SK-N-SH (cell line): ENCODE results near the gene NLGN1.

Experiments used
- CHD2 ChIP-seq: fragments of 150-350 bp; IDR thresholded peaks from 2 replicates; pipeline ENCODE4 v1.6.1; 2018; ENCODE audit warnings: low read length; ENCODE audit not compliant: partially characterized antibody
- EP300 ChIP-seq, 2 experiments: IDR thresholded peaks; 2 replicates each; pipeline versions ENCODE4 v1.4.0 to v1.6.1; 2012; ENCODE audit warnings: borderline replicate concordance in 1 of 2, low read depth in 1 of 2, low read length in 1 of 2
- EZH2phosphoT487 ChIP-seq: fragments of 200-600 bp; sonication (generic); IDR thresholded peaks from 2 replicates; pipeline ENCODE4 v1.6.1; 2017; ENCODE audit warnings: low read depth, mixed run types, mild to moderate bottlenecking, antibody characterized with exemption, moderate library complexity, borderline replicate concordance
- FOXJ3 ChIP-seq: sonication (generic); formaldehyde crosslinking; IDR thresholded peaks from 2 replicates; pipeline ENCODE4 v1.5.1; 2020; ENCODE audit warnings: mild to moderate bottlenecking, missing genetic modification reagents
- NRF1 ChIP-seq: IDR thresholded peaks from 2 replicates; pipeline ENCODE4 v1.6.1; 2012; ENCODE audit warnings: low read depth, mild to moderate bottlenecking, low read length
- POLR2AphosphoS5 ChIP-seq: IDR thresholded peaks from 2 replicates; pipeline ENCODE4 v1.6.1; 2012; ENCODE audit warnings: low read depth, low read length
- RAD21 ChIP-seq: IDR thresholded peaks from 2 replicates; pipeline ENCODE4 v1.6.1; 2012; ENCODE audit warnings: mild to moderate bottlenecking, low read length
- SIN3A ChIP-seq: IDR thresholded peaks from 2 replicates; pipeline ENCODE4 v1.6.1; 2012; ENCODE audit warnings: low read depth, mild to moderate bottlenecking, low read length, moderate library complexity, borderline replicate concordance
- TF ChIP-seq, protein P1 (sequence below): fragments of 200-600 bp; sonication (generic); IDR thresholded peaks from 2 replicates; pipeline ENCODE4 v1.6.1; 2017; ENCODE audit warnings: antibody characterized with exemption, mild to moderate bottlenecking, moderate library complexity

DNA sequence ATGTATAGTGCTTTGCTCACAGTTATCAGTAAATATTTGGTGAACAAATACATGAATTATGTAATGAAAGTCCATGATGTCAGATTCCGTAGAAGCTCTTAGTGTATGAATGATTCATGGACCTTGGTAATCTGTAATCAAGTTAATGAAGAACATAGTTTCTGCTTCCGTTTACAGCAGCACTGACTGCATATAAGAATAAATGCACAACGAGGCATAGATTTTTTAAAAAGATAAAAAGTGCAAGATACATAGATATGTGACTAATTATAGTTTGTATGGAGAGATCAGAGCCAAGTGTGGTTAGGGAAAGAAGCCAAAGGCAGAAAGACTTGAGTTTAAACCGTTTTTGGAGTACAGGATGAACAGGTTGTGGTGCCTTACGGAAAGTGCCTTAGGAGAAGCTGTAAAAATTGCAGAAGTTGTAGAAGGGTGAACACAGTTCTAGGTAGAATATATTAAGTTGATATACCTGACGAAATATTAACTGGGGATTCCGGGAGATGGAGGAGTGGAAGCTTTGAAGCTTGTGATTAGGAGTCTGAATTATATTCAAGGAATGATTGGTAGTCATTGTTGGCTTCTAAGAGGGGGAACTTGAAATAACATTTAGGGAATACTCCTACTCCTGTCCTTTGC lies 293.1 kb downstream of the NLGN1 start:
- TF ChIP-seq EP300 (IDR thresholded peaks at IDR 0.05; ENCODE audit: borderline replicate concordance in 1 of 2, low read depth in 1 of 2, low read length in 1 of 2) (peak in 1 of 2 experiments; percentile 27; a peak in 1 of 4 replicates), SIN3A (no peak), CHD2 (no peak), RAD21 (no peak), FOXJ3 (CRISPR knock-in tag) (no peak), EZH2phosphoT487 (no peak), POLR2AphosphoS5 (no peak; the same call in 1 of the 2 replicates), NRF1 (no peak)
- TF ChIP-seq, protein P1, sequence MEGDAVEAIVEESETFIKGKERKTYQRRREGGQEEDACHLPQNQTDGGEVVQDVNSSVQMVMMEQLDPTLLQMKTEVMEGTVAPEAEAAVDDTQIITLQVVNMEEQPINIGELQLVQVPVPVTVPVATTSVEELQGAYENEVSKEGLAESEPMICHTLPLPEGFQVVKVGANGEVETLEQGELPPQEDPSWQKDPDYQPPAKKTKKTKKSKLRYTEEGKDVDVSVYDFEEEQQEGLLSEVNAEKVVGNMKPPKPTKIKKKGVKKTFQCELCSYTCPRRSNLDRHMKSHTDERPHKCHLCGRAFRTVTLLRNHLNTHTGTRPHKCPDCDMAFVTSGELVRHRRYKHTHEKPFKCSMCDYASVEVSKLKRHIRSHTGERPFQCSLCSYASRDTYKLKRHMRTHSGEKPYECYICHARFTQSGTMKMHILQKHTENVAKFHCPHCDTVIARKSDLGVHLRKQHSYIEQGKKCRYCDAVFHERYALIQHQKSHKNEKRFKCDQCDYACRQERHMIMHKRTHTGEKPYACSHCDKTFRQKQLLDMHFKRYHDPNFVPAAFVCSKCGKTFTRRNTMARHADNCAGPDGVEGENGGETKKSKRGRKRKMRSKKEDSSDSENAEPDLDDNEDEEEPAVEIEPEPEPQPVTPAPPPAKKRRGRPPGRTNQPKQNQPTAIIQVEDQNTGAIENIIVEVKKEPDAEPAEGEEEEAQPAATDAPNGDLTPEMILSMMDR, result no peak
